HG03064 (cell line): ENCODE results near the gene VAMP8.
"Not testable (repeated sequence)": the region's sequence is repeated elsewhere in the genome, so short reads cannot be mapped to it uniquely, and the experiment has no call there.

Source experiments
- ATAC-seq: cut with Tn5 transposase; IDR thresholded peaks from one replicate; pipeline ENCODE4 v1.9.1; 2021; ENCODE audit warnings: low read depth; ENCODE audit not compliant: unreplicated experiment

The VAMP8 gene

DNA sequence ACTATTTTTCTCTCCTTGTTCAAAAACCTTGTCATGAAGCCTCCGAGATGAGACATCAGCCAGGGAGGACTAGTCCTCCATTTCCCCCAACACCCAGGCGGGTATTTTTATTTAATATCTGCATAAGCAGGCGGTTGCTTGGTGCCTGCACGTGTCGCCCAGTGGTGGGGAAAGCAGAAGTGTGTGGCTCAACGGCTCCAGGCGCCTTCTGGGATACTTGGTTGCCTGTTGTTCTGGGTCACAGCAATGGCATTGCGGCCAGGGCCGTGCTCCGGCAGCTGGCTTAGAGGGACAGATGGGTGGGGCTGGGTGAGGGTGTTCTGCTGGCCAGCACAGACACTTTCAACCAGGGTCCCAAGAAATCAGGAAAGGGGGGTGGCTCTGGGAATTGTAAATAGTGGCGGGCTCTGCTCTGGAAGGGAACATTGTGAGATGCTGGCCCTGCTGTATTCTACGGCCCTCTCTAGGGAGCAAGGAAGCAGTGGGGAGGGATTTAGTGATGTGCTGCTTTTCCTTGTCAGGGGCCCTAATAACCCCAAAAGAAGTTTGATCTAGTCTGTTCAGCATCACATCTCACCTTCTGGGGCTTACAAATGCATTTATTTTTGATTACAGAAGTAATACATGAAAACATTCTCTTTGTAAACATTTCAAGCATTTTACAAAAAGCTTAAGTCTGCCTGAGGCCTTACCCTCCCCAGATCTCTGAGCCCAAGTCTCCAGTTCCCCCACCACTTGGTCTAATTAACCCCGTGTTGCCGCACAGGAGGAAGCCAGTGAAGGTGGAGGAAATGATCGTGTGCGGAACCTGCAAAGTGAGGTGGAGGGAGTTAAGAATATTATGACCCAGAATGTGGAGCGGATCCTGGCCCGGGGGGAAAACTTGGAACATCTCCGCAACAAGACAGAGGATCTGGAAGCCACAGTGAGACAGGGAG is 1.1 kb downstream of the VAMP8 start:
- ATAC-seq: peak; percentile 23

DNA sequence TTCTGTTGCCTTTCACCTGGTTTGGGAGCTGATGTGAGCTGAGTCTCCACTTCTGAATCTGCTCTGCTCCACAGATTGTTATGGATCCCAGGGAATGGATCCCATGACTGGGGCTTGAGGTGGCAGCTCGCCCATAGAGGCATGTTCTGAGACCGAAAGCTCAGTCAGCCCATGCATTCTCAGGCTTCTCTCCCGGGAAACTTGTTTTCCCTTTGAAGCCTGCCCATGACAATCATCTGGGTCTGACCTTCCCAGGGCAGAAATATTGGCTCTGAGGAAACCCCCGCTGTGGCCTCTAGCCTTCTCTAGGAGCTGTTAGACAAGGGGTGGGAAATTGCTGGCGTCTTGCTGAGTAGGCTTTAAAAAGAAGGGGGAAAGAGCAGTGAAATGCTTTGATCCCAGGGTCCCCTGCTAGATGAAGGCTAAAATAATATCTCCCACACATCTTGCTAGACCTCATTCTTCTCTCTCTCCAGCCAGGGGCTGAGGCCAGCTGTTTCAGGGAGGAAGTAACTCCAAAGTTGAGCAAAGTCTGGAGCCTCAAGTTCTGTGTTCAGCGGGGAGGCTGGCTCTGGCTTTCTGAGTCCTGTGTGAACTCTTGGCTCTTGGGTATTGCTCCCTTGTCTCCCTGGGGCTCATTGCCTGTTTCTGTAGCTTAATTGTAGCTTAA is 2.0 kb downstream of the VAMP8 start:
- ATAC-seq: no peak

DNA sequence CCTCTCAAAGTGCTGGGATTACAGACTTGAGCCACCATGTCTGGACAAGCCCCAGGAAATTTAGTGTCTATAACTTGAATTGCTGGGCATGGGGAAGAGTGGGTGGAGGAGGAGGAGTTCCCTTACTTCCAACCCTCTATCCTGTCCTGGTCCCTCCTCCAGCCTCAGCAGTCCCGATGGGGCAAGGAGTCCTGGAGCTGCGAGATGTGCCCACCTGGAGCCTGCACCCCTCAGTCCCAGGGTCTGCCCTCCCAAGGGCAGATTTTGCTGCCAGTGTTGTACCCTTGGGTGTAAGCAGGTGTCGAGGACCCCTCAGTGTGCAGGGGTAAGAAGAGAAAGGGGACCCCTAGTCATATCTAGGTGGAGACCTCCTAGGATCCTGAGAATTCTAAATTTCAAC is 2.8 kb downstream of the VAMP8 start:
- ATAC-seq: no peak

DNA sequence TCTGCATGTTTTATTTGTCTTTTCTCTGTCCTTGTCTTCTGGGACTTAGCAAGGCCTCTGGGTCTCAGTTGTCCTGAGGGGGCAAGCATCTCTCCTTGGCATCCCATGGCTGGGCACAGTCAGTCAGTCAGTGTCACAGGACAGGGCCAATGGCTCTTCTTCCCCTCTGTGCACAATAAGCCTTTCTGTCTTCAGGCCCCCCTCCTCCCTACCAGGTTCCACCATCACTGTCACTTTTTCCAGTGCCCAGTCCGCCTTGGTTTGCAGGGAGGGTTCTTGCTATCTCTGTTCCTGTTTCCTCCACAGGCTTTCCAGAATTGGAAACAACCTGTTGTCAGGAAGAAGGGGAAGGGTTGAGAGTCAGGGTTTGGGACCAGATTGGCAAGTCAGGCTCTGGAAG is 5.1 kb downstream of the VAMP8 start:
- no peak for ATAC-seq

DNA sequence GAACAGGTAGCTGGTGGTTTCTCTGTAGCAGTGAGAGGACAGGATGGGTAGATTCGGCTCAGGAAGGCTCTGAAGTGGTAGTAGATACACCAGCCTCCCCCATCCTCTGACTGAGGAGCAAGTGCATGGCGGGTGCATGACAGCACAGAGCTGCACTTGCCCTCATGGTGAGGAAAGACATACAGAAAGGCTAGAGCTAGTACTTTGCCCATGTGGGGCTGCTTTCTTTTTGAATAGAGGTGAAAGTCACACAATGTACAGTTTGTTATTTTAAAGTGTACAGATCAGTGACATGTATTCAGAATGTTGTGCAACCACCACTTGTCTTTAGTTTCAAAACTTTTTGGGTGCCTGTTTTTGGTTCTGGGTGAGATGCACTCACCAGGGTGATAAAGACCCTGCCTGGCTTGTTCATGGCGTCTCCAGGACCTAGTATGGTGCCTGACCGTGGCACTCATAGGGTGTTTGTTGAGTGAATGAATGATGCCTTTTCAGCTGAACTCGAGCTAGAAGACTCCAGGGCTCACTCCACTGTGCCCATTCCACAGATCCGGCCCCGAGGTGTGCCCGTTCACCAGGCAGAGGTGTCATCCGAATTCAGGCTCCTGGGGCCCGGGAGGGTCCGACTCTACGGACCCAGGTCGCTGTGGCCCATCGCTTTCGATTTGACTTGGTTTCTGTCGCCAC is 6.4 kb downstream of the VAMP8 start:
- ATAC-seq: no peak

GRCh38 chr2:85584354-85584856 is 7.0 kb downstream of the VAMP8 start, which contains the start of gene VAMP5:
Gene VAMP5 (plus strand): TSS chr2:85584431. CDS start chr2:85584491, 60 bp downstream.
- ATAC-seq: no peak

DNA sequence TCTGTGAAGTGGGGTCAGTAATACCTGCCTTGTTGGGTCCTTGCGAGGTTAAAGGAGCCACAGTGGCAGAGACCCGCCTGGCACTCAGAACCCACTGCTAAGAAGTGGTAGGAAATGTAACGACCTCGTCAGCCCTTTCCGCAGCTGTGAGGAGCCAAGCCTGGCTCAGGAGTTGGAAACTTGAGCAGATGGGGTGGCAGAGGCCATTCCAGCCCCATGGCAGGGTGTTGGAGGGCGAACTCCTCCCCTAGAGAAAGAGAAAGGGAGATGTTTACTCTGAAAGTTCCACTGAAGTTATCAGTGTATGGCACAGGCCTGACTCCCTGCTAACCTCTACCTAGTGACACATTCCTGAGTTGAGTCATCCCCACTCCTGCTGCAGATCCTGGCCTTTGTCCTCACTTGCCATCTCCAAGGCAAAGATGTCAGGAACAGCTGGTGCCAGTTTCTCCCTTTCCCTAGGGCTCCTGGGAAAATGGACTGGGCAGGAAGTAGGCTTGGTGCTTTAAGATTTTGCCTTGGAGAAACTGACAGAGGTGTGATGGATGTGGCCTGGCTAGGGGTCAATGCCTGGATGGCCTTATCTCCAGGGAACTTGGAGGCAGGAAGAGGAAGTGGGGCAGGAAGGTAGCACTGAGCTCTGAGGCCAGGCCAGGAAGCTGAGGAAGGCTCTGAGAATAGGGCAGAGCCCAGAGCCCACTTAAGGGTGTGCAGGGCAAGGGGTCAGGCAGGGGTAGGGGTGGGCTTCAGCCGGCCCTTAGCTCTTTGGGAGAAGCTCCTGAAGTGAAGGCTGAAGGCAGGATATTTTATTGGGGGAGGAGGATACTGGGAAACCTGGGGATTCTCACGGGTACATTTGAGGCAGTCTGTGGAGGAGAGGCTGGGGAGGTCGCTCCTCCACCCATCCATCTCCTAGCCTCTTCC is 7.7 kb downstream of the VAMP8 start:
- no peak for ATAC-seq

DNA sequence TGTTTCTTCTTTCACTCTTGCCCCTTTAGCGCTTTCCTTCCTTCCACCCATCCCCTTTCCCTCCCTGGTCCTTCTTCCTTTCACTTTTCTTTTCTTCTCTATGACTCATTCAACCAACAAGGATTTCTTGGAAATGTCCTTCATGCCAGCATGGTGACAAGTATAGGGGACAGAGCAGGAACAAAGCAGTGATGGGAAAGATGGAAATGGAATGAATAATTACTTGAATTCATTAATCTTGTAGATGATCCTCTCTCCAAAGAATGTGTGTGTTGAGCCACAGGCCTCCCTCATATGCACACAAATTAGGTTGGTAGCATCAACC is 8.4 kb downstream of the VAMP8 start:
- ATAC-seq: no peak

GRCh38 chr2:85588236-85588635 is 10.8 kb downstream of the VAMP8 start:
- ATAC-seq: no peak

- ATAC-seq: no peak
These were observed 11.3 kb downstream of the VAMP8 start for GRCh38 chr2:85588645-85589044.

DNA sequence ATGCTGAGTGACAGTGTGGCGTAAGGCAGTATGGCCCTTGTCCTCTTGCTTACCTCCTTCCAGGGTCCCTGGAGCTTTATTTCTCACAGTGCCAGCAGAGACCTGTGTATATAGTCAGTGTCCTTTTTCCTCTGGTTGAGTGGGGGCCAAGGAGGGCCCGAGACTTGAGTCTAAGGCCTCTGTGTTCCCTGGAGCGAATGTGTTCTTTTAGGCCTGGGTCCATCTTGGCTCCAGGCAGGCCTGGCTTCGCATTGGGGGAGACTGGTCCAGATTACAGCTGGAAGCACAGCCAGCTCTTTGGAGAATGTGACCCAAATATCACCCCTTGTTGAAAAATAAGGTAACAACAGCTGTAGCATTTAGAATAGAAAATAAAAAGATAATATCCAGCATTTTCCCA is 11.8 kb downstream of the VAMP8 start:
- no peak for ATAC-seq

DNA sequence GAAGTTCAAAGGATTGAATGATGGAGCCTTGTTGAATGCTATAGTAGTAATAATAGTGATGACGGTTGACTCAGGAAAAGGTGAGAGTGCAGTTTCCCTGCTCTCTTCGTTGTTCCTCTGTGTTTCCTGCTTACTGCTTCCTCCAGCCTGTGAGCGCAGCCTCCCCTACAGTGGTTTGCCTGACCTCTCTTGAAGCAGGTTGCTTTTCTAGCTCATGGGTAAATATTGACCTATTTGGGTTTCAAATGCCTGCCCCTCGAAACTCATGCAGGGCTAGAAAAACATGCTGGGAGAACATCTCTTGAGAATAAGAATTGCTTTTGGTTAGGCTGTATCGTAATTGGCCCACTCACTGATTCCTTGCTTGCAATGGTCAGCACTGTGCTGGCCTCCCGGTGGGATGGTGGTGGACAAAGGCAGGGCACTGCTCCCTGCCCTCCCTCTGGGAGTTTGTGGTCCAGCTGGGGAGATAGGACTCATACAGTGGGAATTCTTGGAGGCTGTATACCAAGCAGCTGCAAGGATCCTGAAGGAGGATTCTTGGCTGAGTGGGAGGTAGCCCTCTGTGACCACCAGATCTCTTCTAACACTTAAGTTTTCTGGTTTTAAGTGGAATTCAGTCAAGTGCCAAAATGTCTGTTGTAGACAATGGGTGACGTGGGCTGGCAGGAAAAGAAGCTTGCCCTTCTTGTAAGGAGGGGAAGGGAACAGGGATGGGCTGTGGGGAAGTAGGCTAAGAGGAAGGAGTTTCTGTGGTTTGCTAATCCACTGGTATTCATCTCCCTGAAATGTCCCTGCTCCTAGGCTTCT is 12.8 kb downstream of the VAMP8 start:
- no peak for ATAC-seq

- no peak for ATAC-seq
These were observed 13.6 kb downstream of the VAMP8 start for GRCh38 chr2:85590950-85591349.

- ATAC-seq: no peak
These were observed 14.2 kb downstream of the VAMP8 start for GRCh38 chr2:85591563-85591962.

- not testable (repeated sequence) for ATAC-seq
These were observed 14.9 kb downstream of the VAMP8 start for GRCh38 chr2:85592299-85592698.

- no peak for ATAC-seq
These were observed 15.6 kb downstream of the VAMP8 start for GRCh38 chr2:85593023-85593422.

- ATAC-seq: no peak
These were observed 17.4 kb downstream of the VAMP8 start for GRCh38 chr2:85594715-85595300.

- ATAC-seq: peak; percentile 94
These were observed 18.1 kb downstream of the VAMP8 start, which contains the start of gene RNF181 for GRCh38 chr2:85595301-85596025. Gene RNF181 (plus strand): TSS chr2:85595745. CDS start chr2:85595764, 19 bp downstream.
